ENCODE data around the gene BARD1. TPM values are rescaled to one million over a fixed set of nuclear protein-coding genes. Genes with fewer than 3 reads are reported as not detected.

BARD1 gene
- total and polyA plus RNA-seq, 2 donors (not counting 1 experiment from before 2014, with no cell fraction given): 5.1 to 43.1 TPM

GRCh38 chr2:214801768-214802397, 7.6 kb downstream of the BARD1 start:
- TF ChIP-seq CTCF (conservative IDR thresholded peaks at IDR 0.05 in 1 of 2, IDR thresholded peaks at IDR 0.05 in 1 of 2; ENCODE audit: low read depth in 1 of 2, low read length in 2 of 2) (no peak), EZH2 (IDR thresholded peaks at IDR 0.05; ENCODE audit: low read length, missing control alignments) (no peak)
- Histone ChIP-seq H4K20me1 (ENCODE audit: control insufficient read depth, extremely low read depth, insufficient read depth, low read length) (peaks cover 1% of the 10 kb centered on the region), H3K36me3 (ENCODE audit: control insufficient read depth, insufficient read depth, low read length) (no peaks in the 10 kb centered on the region), H2AFZ (ENCODE audit: low read length) (no peak overlapping the region), H3K4me2 (ENCODE audit: extremely low read depth, insufficient read depth, low read length) (no peak overlapping the region), H3K27me3 (ENCODE audit: control insufficient read depth, insufficient read depth, low read length) (no peaks in the 10 kb centered on the region), H3K9me3 (ENCODE audit: control insufficient read depth, insufficient read depth, low read depth, low read length) (no peaks in the 10 kb centered on the region), H3K4me1 (ENCODE audit: control insufficient read depth, extremely low read depth, insufficient read depth, low read length) (no peaks in the 10 kb centered on the region), H3K9ac (ENCODE audit: insufficient read depth, low read length) (no peak overlapping the region), H3K4me3 (replicated peaks in 1 of 4; ENCODE audit: control extremely low read depth in 1 of 4, insufficient read depth in 1 of 4, low read depth in 3 of 4, low read length in 4 of 4) (no peak overlapping the region), H3K79me2 (ENCODE audit: control insufficient read depth, insufficient read depth, low read length) (peaks cover 76% of the 10 kb centered on the region), H3K27ac (ENCODE audit: insufficient read depth, low read length) (no peak overlapping the region)
- DNase-seq (ENCODE audit: low read depth in 2 of 2): no peak

- Histone ChIP-seq H3K9ac (ENCODE audit: insufficient read depth, low read length) (no peak overlapping the region), H3K4me3 (replicated peaks in 1 of 4; ENCODE audit: control extremely low read depth in 1 of 4, insufficient read depth in 1 of 4, low read depth in 3 of 4, low read length in 4 of 4) (no peak overlapping the region), H3K27ac (ENCODE audit: insufficient read depth, low read length) (no peak overlapping the region), H3K36me3 (ENCODE audit: control insufficient read depth, insufficient read depth, low read length) (no peaks in the 10 kb centered on the region), H2AFZ (ENCODE audit: low read length) (no peak overlapping the region), H3K4me2 (ENCODE audit: extremely low read depth, insufficient read depth, low read length) (no peak overlapping the region), H3K79me2 (ENCODE audit: control insufficient read depth, insufficient read depth, low read length) (peaks cover 72% of the 10 kb centered on the region), H4K20me1 (ENCODE audit: control insufficient read depth, extremely low read depth, insufficient read depth, low read length) (peaks cover 1% of the 10 kb centered on the region), H3K27me3 (ENCODE audit: control insufficient read depth, insufficient read depth, low read length) (no peaks in the 10 kb centered on the region), H3K9me3 (ENCODE audit: control insufficient read depth, insufficient read depth, low read depth, low read length) (no peaks in the 10 kb centered on the region), H3K4me1 (ENCODE audit: control insufficient read depth, extremely low read depth, insufficient read depth, low read length) (no peaks in the 10 kb centered on the region)
- no peak for TF ChIP-seq EZH2 (IDR thresholded peaks at IDR 0.05; ENCODE audit: low read length, missing control alignments)
- TF ChIP-seq CTCF (conservative IDR thresholded peaks at IDR 0.05 in 1 of 2, IDR thresholded peaks at IDR 0.05 in 1 of 2; ENCODE audit: low read depth in 1 of 2, low read length in 2 of 2): no peak
- DNase-seq (ENCODE audit: low read depth in 2 of 2): no peak
These were observed 8.4 kb downstream of the BARD1 start for GRCh38 chr2:214801068-214801467.

GRCh38 chr2:214800180-214800579, 9.3 kb downstream of the BARD1 start:
- TF ChIP-seq EZH2 (IDR thresholded peaks at IDR 0.05; ENCODE audit: low read length, missing control alignments) (no peak), CTCF (conservative IDR thresholded peaks at IDR 0.05 in 1 of 2, IDR thresholded peaks at IDR 0.05 in 1 of 2; ENCODE audit: low read depth in 1 of 2, low read length in 2 of 2) (no peak)
- peaks cover 1% of the 10 kb centered on the region for H4K20me1 ChIP-seq (ENCODE audit: control insufficient read depth, extremely low read depth, insufficient read depth, low read length)
- no peaks in the 10 kb centered on the region for H3K9me3 ChIP-seq (ENCODE audit: control insufficient read depth, insufficient read depth, low read depth, low read length)
- no peak for DNase-seq (ENCODE audit: low read depth in 2 of 2)
- H3K9ac ChIP-seq (ENCODE audit: insufficient read depth, low read length): no peak overlapping the region
- H3K4me2 ChIP-seq (ENCODE audit: extremely low read depth, insufficient read depth, low read length): no peak overlapping the region
- no peak overlapping the region for H2AFZ ChIP-seq (ENCODE audit: low read length)
- H3K27ac ChIP-seq (ENCODE audit: insufficient read depth, low read length): no peak overlapping the region
- peaks cover 67% of the 10 kb centered on the region for H3K79me2 ChIP-seq (ENCODE audit: control insufficient read depth, insufficient read depth, low read length)
- H3K36me3 ChIP-seq (ENCODE audit: control insufficient read depth, insufficient read depth, low read length): no peaks in the 10 kb centered on the region
- no peaks in the 10 kb centered on the region for H3K4me1 ChIP-seq (ENCODE audit: control insufficient read depth, extremely low read depth, insufficient read depth, low read length)
- H3K4me3 ChIP-seq (replicated peaks in 1 of 4; ENCODE audit: control extremely low read depth in 1 of 4, insufficient read depth in 1 of 4, low read depth in 3 of 4, low read length in 4 of 4): no peak overlapping the region
- H3K27me3 ChIP-seq (ENCODE audit: control insufficient read depth, insufficient read depth, low read length): no peaks in the 10 kb centered on the region

Measured in fibroblast of lung (primary cell).